Muscle layer of colon (tissue), 2 donors: Measurements from ENCODE around the gene GTF3C4.

Experiments
- H3K27ac ChIP-seq: one replicate; pipeline ENCODE4 v1.7.0; 2013; ENCODE audit warnings: low read depth, mild to moderate bottlenecking, low read length, moderate library complexity
- H3K27me3 ChIP-seq, 2 donors: one replicate each; pipeline ENCODE4 v1.7.0; 2013; ENCODE audit warnings: low read length in 2 of 2, mild to moderate bottlenecking in 2 of 2; ENCODE audit not compliant: insufficient read depth in 2 of 2, control insufficient read depth in 1 of 2
- H3K36me3 ChIP-seq: one replicate; pipeline ENCODE4 v1.7.0; 2013; ENCODE audit warnings: mild to moderate bottlenecking, low read length; ENCODE audit not compliant: insufficient read depth
- H3K4me1 ChIP-seq: one replicate; pipeline ENCODE4 v1.7.0; 2013; ENCODE audit warnings: mild to moderate bottlenecking, low read length; ENCODE audit not compliant: insufficient read depth
- H3K4me3 ChIP-seq, 2 donors: one replicate each; pipeline ENCODE4 v1.7.0; 2013; ENCODE audit warnings: low read length in 2 of 2, low read depth in 1 of 2, mild to moderate bottlenecking in 1 of 2, moderate library complexity in 1 of 2
- H3K9ac ChIP-seq: one replicate; pipeline ENCODE4 v1.7.0; 2013; ENCODE audit warnings: low read length
- H3K9me3 ChIP-seq: one replicate; pipeline ENCODE4 v1.7.0; 2013; ENCODE audit warnings: mild to moderate bottlenecking, low read length
- donor health status: abdominal sarcoma.
- donor health status: Adenocarcinoma of cecum.

GTF3C4 gene

DNA sequence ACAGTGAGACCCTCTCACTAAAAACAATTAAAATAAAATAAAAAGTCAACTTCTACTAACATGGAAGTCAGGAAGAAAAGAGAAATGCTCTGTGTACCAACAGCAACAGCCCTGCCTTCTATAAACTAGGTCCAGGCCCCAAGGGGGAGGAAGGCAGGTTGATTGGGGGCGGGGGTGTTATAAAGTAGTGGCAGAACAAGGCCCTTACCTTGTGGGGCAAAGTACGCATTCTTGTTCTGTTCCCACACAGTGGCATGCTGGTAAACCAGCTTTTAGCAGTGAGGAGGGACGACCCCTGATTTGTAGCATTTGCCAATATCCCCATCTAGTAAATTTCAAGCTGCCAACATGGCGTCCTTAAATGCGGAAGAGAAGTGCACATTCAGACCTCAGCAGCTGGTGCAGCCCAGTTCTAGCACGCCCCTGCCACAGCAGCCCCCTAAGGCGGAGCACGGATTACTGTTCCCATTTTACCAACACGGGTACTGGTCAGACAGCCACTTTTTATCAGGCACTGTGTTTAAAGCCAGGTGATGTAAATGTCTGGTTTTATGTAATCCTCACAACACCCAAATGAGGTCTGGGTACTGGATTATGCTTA lies 69.5 kb downstream of the GTF3C4 start:
- no peaks in the 10 kb centered on the region for H3K36me3 ChIP-seq
- no peaks in the 10 kb centered on the region for H3K4me1 ChIP-seq
- H3K9ac ChIP-seq: no peak overlapping the region
- H3K9me3 ChIP-seq: no peaks in the 10 kb centered on the region
- no peak overlapping the region for H3K27ac ChIP-seq
- H3K27me3 ChIP-seq: peaks cover 17 to 21% of the 10 kb centered on the region in 2 donors
- H3K4me3 ChIP-seq: no peak overlapping the region

DNA sequence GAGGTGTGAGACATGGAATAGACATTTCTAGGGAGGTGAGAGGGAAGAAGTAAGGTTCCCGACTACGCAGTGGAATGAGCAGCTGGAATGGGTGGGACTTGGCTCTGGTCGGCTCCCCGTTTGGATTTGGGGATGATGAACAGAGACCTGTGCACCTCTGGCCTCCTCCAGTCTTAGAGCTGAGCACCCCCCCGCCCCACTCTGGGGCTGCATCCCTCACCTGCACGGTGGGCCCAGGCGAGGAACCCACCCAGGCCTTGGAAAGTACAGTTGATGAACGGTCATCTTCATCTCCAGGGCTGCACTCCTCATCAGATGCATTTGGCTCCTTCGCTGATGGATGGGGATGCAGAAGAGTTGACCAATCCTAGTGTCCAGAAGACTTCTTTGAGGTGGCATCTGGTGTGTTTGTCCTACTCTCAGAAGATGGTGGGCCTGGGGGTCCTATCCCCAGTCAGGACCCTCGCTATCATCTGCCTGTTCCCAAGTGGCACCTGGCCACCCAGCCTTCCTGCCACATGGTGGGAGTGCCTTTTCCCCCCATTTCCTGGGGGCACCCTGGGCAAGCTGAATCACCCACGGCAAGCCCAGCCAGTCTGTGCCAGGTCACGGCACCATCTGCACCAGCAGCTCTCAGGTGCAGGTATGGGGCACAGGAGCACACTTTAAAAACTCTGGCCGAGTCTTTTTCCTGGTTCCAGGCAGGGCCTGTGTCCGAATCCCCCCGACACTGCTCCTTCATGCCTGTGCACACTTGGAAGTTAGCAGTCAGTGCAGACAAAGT lies 70.5 kb downstream of the GTF3C4 start:
- H3K4me1 ChIP-seq: no peaks in the 10 kb centered on the region
- peaks cover 21 to 24% of the 10 kb centered on the region in 2 donors for H3K27me3 ChIP-seq
- H3K9ac ChIP-seq: no peak overlapping the region
- H3K27ac ChIP-seq: no peak overlapping the region
- no peak overlapping the region for H3K4me3 ChIP-seq
- no peaks in the 10 kb centered on the region for H3K9me3 ChIP-seq
- H3K36me3 ChIP-seq: no peaks in the 10 kb centered on the region

DNA sequence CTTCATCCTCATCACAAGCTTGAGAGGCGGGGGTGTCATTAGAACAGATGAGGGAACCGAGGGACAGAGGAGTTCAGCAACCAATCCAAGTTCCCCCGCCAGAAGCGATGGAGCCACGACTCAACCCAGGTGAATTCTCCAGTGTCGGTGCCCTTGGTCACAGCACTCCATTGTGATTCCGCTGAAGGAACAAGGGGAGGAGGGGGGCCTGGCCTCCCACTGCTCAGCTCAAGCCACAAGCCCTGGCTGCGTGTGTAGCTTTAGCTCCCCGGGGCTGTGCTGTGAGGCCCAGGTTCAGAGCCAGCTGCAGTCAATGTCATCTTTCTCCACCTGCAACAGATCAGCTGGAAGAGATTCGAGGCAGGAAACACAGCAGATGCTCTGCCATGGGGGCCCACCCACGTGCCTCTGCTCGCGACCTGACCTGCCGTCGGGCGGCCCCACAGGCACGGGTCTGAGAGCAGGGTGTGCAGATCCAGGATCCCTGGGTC lies 72.6 kb downstream of the GTF3C4 start:
- no peak overlapping the region for H3K27ac ChIP-seq
- peaks cover 21 to 24% of the 10 kb centered on the region in 2 donors for H3K27me3 ChIP-seq
- no peak overlapping the region for H3K9ac ChIP-seq
- H3K4me1 ChIP-seq: no peaks in the 10 kb centered on the region
- H3K9me3 ChIP-seq: no peaks in the 10 kb centered on the region
- H3K4me3 ChIP-seq: no peak overlapping the region
- H3K36me3 ChIP-seq: no peaks in the 10 kb centered on the region

DNA sequence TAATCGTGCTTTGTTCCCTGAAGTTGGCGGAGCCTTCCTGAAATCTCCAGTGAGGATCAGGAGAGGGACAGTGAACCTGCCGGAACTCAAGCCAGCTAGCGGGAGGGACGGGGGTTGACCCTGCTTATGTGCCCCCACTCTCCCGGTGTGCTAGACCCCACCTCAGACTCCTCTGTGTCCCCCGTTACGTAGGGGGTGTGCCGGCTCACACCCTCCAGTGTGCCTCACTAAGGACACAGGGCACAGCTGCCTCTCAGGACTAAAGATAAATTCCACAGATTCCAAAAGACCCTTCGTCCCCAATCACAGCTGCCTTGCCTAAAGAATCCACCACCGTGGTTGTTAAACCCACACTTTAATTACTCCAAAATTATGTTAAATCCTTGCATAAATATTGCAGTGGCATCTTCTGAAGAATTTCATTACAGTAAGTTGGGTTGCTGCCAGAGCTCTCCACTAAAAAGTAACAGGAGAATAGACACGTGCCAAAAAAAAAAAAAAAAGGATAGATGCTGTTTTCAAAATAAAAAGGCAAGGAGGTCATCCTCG lies 73.7 kb downstream of the GTF3C4 start:
- peaks cover 21 to 24% of the 10 kb centered on the region in 2 donors for H3K27me3 ChIP-seq
- no peaks in the 10 kb centered on the region for H3K4me1 ChIP-seq
- no peaks in the 10 kb centered on the region for H3K9me3 ChIP-seq

More for the DNA sequence above, 73.7 kb downstream of the GTF3C4 start:
- Histone ChIP-seq H3K9ac (no peak overlapping the region), H3K27ac (no peak overlapping the region), H3K36me3 (no peaks in the 10 kb centered on the region), H3K4me3 (no peak overlapping the region)
